K562 (cell line): ENCODE results near the gene VRK1. TPM values are rescaled to one million over a fixed set of nuclear protein-coding genes. Genes with fewer than 3 reads are reported as not detected.
A peak's percentile ranks its signal among the peaks of the same experiment; 100 is the strongest.

Experiments
- BCOR ChIP-seq: fragments of 450-650 bp; IDR thresholded peaks from 2 replicates; pipeline ENCODE4 v1.6.1; 2016
- CHD2 ChIP-seq: IDR thresholded peaks from 2 replicates; pipeline ENCODE4 v1.6.1; 2011; ENCODE audit warnings: low read depth, low read length
- CREBBP ChIP-seq: IDR thresholded peaks from one replicate; pipeline ENCODE4 v1.6.1; 2012; ENCODE audit warnings: low read depth, mild to moderate bottlenecking, control low read depth, inconsistent platforms, low read length
- E2F5 ChIP-seq: sonication (generic); formaldehyde crosslinking; IDR thresholded peaks from 2 replicates; pipeline ENCODE4 v1.8.0; 2022; ENCODE audit warnings: mild to moderate bottlenecking, missing genetic modification reagents
- FOXA3 ChIP-seq, 2 experiments: fragments of 450-650 bp in 1 of 2; sonication (generic) in 1 of 2; formaldehyde crosslinking; IDR thresholded peaks in 1 of 2; conservative IDR thresholded peaks in 1 of 2; 2 replicates each; pipeline versions ENCODE4 v1.4.0 to v1.8.0; 2020 to 2022; ENCODE audit warnings: mild to moderate bottlenecking in 2 of 2, missing genetic modification reagents in 1 of 2
- NELFE ChIP-seq: IDR thresholded peaks from 2 replicates; pipeline ENCODE4 v1.6.1; 2011; ENCODE audit warnings: mild to moderate bottlenecking; ENCODE audit not compliant: insufficient read depth, insufficient read length
- NONO ChIP-seq, 2 experiments: fragments of 200-400 bp in 1 of 2; fragments of 450-650 bp in 1 of 2; formaldehyde crosslinking in 1 of 2; IDR thresholded peaks; 2 replicates each; pipeline ENCODE4 v1.6.1; 2017; ENCODE audit warnings: low read depth in 2 of 2, mild to moderate bottlenecking in 2 of 2, moderate library complexity in 2 of 2, low read length in 1 of 2
- NR0B1 ChIP-seq: fragments of 450-650 bp; IDR thresholded peaks from one replicate; pipeline ENCODE4 v1.6.1; 2018; ENCODE audit warnings: mild to moderate bottlenecking, moderate library complexity; ENCODE audit not compliant: partially characterized antibody
- NR2C1 ChIP-seq, 2 experiments: fragments of 450-650 bp; IDR thresholded peaks; 2 replicates each; pipeline ENCODE4 v1.6.1; 2017; ENCODE audit warnings: mild to moderate bottlenecking in 2 of 2, antibody characterized with exemption in 1 of 2, inconsistent platforms in 1 of 2, missing compliant biosample characterization in 1 of 2, missing genetic modification characterization in 1 of 2
- PBX2 ChIP-seq, 2 experiments: IDR thresholded peaks in 1 of 2; conservative IDR thresholded peaks in 1 of 2; 2 replicates each; pipeline ENCODE4 v1.6.1; 2016; ENCODE audit warnings: low read depth in 2 of 2, mild to moderate bottlenecking in 1 of 2, missing compliant biosample characterization in 1 of 2, missing genetic modification characterization in 1 of 2, moderate library complexity in 1 of 2
- POLR2AphosphoS5 ChIP-seq: IDR thresholded peaks from 2 replicates; pipeline ENCODE4 v1.6.1; 2011; ENCODE audit warnings: mild to moderate bottlenecking, low read depth, low read length, moderate library complexity; ENCODE audit not compliant: control insufficient read depth, insufficient read depth
- SETDB1 ChIP-seq: IDR thresholded peaks from one replicate; pipeline ENCODE4 v1.6.1; 2012; ENCODE audit warnings: low read length, control low read depth, inconsistent platforms
- SMARCA4 ChIP-seq: fragments of 450-650 bp; IDR thresholded peaks from 2 replicates; pipeline ENCODE4 v1.6.1; 2016
- SMARCA5 ChIP-seq: fragments of 450-650 bp; IDR thresholded peaks from 2 replicates; pipeline ENCODE4 v1.6.1; 2016
- SMARCE1 ChIP-seq: fragments of 450-650 bp; IDR thresholded peaks from 2 replicates; pipeline ENCODE4 v1.7.1; 2016; ENCODE audit warnings: mild to moderate bottlenecking
- STAG1 ChIP-seq: sonication (generic); formaldehyde crosslinking; IDR thresholded peaks from 2 replicates; pipeline ENCODE4 v1.5.0; 2020; ENCODE audit warnings: missing genetic modification reagents, borderline replicate concordance
- ZBTB33 ChIP-seq: sonication (generic); formaldehyde crosslinking; IDR thresholded peaks from 2 replicates; pipeline ENCODE4 v1.8.1; 2023; ENCODE audit warnings: mild to moderate bottlenecking, missing genetic modification reagents
- ZBTB5 ChIP-seq: fragments of 450-650 bp; IDR thresholded peaks from 2 replicates; pipeline ENCODE4 v1.6.1; 2017; ENCODE audit warnings: antibody characterized with exemption
- ZNF583 ChIP-seq: fragments of 250-450 bp; sonication (Bioruptor Pico); IDR thresholded peaks from 2 replicates; pipeline ENCODE4 v1.4.0; 2020
- polyA plus RNA-seq, 8 experiments: library from polyadenylated mRNA; depleted of rRNA in 4 of 8; stranded (reverse) in 5 of 8; unstranded in 3 of 8; fragments of >200 nt; fragmentation: Nextera tagmentation in 2 of 8; fragmentation: Illumina TruSeq in 1 of 8; extraction: Ambion mirVana in 2 of 8; extraction: Trizol in 1 of 8; gene quantifications; 2 replicates each; pipeline versions ENCODE4 v1.2.1 to v1.2.3, GENCODE V29; 2011 to 2014; ENCODE audit warnings: inconsistent platforms in 1 of 8, missing spikeins in 1 of 8
- total RNA-seq, 7 experiments: library from RNA; depleted of rRNA in 6 of 7; stranded (reverse); fragments of >200 nt in 6 of 7; fragmentation: Illumina TruSeq in 2 of 7; extraction: Trizol in 2 of 7; gene quantifications; 2 replicates each; pipeline versions ENCODE4 v1.2.1 to v1.2.3, GENCODE V29; 2011 to 2021; ENCODE audit warnings: low replicate concordance in 1 of 7

VRK1 gene
- total and polyA plus RNA-seq, 9 of the 15 experiments (the other 6 are each of a cell fraction or from before 2014, with no cell fraction given): 83.6 to 177 (median 116) TPM

GRCh38 chr14:96756745-96757144 lies 40.4 kb upstream of the VRK1 start (continued):
- TF ChIP-seq PBX2 (CRISPR knock-in tag; IDR thresholded peaks at IDR 0.05; ENCODE audit: low read depth): no peak
- TF ChIP-seq PBX2 (tag; conservative IDR thresholded peaks at IDR 0.05; ENCODE audit: low read depth): no peak
- TF ChIP-seq SMARCE1: peak; percentile 64; the same call in 1 of the 2 replicates
- no peak for TF ChIP-seq NONO (IDR thresholded peaks at IDR 0.05; ENCODE audit: low read depth in 2 of 2, low read length in 1 of 2)
- TF ChIP-seq POLR2AphosphoS5: 0 out of 2 replicates have a peak, but pooled peaks have one; percentile 34
- TF ChIP-seq ZNF583 (CRISPR knock-in tag): no peak
- TF ChIP-seq SMARCA5: no peak
- TF ChIP-seq NR0B1: no peak
- no peak for TF ChIP-seq SETDB1
- TF ChIP-seq ZBTB5: no peak
- TF ChIP-seq CHD2: no peak
- no peak for TF ChIP-seq ZBTB33
- peak in 1 of 2 experiments; percentile 91; a peak in 2 of 4 replicates for TF ChIP-seq FOXA3 (CRISPR knock-in tag; conservative IDR thresholded peaks at IDR 0.05 in 1 of 2, IDR thresholded peaks at IDR 0.05 in 1 of 2)
- TF ChIP-seq SMARCA4: peak; percentile 72; the same call in 1 of the 2 replicates
- TF ChIP-seq NELFE: no peak
- no peak for TF ChIP-seq CREBBP
- no peak for TF ChIP-seq BCOR
- no peak for TF ChIP-seq NR2C1 (IDR thresholded peaks at IDR 0.05)
- no peak for TF ChIP-seq NR2C1 (tag; IDR thresholded peaks at IDR 0.05)
- TF ChIP-seq STAG1 (CRISPR knock-in tag): no peak
- TF ChIP-seq E2F5: no peak
